GM12874 (cell line): ENCODE data around the gene PAIP1.

Experiments used
- CTCF ChIP-seq: IDR thresholded peaks from 2 replicates; pipeline ENCODE4 v1.5.1; 2011; ENCODE audit warnings: low read depth, mild to moderate bottlenecking, control low read depth, low read length, moderate library complexity; ENCODE audit not compliant: insufficient read depth

The PAIP1 gene

GRCh38 chr5:43482490-43483297 is 74.2 kb downstream of the PAIP1 start:
- no peak for TF ChIP-seq CTCF
